CD4-positive, alpha-beta T cell treated with Interleukin-17A for 1 hour (primary cell): ENCODE results near the gene RARA.
A peak's percentile ranks its signal among the peaks of the same experiment; 100 is the strongest.
"Not testable (repeated sequence)": the region's sequence is repeated elsewhere in the genome, so short reads cannot be mapped to it uniquely, and the experiment has no call there.

Experiments
- DNase-seq: peaks from one replicate; pipeline ENCODE4 v3.0.0-alpha.2; 2020

Gene RARA

DNA sequence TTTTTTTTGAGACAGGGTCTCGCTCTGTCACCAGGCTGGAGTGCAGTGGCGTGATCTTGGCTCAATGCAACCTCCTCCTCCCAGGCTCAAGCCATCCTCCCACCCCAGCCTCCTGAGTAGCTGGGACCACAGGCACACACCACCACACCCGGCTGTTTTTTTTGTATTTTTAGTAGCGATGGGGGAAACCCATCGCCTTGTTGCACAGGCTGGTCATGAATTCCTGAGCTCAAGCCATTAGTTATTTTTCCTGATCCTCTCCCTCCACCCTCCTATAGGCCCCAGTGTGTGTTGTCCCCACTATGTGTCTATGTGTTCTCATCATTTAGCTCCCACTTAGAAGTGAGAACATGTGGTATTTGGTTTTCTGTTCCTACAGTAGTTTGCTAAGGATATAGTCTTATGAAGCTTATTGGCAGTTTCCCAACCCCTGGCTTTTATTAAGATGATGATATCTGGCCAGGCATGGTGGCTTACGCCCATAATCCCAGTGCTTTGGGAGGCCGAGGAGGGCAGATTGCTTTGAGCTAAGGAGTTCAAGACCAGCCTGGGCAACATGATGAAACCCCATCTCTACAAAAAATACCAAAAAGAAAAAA, 9.7 kb upstream of the RARA start:
- not testable (repeated sequence) for DNase-seq

DNA sequence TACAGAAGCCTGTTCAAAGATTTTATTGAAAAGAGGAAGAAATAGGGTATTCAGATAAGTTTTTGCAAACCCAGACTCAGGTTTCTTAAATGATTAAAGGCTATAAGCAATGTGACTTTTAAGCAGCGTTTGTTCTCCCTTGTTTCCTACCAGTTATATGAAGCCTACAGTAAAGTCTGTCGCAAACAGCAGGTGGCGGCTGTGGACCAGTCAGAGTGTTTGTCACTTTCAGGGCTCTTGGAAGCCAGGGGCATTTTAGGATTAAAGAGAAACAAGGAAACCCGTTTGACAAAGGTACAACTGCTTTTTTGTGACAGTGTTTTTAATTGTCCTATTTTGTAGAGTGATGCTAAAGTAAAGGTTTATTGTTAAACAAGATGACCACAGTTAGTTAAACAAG, 7.7 kb upstream of the RARA start:
- DNase-seq: no peak

DNA sequence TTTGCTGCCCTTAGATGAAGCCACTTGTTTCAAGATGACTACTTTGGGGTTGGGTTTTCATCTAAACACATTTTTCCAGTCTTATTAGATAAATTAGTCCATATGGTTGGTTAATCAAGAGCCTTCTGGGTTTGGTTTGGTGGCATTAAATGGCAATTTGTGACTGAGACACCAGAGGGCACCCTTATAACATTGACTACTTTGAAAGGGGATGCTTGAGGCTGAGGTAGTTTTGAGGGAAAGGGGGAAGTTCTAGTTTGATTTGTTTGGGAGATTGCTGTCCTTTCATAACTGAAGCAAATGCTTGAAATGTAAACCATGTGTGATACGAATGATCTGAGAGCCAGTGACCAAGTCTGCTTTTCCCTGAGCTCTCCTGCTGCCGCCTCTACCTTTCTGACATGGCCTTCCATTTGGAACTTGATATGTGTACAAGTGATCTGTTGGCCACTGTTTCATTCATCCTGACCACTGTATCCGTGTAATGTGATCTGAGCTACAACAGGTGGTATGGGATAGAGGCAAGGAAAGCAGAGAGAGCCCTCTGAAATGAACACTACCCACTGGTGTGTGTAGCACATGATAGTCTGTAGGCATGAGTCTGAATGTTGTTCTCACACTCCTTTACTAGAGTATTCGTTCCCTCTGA, 5.8 kb upstream of the RARA start:
- DNase-seq: peak; percentile 83

DNA sequence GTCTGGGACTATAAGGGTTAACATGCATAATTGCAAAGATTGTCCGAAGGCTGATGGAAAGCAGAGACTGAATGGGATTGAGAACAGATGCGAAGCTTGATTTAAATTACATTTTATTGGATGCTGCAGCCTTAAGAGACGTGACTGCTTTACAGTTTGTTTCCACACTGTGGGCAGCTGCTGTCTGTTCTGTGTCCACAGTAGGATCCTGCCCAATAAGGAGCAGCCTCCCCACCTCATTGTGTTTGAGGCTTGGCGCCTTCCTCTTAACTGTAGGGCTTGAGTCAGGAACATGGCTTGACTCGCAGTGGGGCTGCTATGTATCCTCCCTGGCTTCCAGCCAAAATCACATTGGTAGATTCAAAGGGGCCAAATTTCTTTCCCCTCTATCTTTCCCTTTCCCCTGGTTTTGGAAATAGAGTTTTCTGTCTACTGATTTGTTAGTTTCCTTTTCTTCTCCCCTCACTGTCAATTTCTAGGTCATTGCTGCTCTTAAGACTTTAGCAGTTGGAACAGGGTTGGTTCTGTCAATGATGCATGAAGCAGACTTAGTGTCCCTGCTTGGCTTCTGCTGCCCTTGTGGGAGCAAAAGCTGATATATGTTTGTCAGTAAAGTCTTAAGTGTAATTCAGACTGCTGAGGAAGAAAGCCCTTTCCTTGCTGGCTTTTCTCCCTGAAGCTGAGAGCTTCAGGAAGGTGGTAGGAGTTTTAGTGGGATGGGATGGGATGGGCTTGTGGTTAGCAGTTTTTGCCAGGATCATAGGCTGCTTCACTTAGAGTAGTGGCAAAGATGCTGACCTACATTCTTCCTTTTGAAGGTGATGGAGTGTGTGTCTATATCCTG, 5.0 kb upstream of the RARA start:
- DNase-seq: no peak

DNA sequence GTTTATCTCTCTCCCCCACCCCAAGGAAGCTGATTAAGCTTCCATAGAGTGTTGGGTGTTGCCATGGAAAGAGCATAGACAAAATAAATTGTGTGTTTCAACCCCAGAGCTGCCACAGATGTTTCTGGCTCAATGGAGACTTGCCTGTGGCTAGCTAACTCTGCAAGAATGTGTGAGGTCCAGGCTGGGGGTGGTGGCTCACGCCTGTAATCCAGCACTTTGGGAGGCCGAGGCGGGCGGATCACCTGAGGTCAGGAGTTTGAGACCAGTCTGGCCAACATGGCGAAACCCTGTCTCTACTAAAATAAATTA, 4.5 kb upstream of the RARA start:
- DNase-seq: not testable (repeated sequence)

DNA sequence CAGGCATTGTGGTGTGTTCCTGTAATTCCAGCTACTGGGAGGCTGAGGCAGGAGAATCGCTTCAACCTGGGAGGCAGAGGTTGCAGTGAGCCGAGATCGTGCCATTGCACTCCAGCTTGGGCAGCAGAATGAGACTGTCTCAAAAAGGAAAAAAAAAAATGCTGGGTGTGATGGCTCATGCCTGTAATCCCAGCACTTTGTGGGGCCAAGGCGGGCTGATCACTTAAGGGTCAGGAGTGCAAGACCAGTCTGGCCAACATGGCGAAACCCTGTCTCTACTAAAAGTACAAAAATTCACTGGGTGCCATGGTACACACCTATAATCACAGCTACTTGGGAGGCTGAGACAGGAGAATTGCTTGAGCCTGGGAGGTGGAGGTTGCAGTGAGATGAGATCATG, 4.1 kb upstream of the RARA start:
- DNase-seq: not testable (repeated sequence)

DNA sequence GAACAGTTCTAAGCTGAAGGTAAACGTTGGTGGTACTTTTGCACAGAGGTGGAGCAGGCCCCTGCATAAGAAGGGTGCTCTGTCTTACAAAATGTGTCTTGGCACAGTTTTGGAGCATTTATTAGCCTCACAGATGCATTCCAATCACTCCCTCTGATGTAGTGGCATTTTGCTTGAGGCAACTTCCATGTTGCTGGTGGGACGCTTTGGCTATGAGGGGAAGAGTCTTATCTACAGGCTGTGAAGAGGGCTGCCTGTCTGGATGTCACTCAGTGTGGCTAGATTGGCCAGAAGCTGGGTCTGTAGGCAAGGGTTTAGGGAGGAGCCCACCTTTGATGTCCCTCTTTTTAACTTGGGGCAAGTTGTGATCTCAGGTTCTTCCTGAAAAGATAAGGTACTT, 2.6 kb upstream of the RARA start:
- no peak for DNase-seq

DNA sequence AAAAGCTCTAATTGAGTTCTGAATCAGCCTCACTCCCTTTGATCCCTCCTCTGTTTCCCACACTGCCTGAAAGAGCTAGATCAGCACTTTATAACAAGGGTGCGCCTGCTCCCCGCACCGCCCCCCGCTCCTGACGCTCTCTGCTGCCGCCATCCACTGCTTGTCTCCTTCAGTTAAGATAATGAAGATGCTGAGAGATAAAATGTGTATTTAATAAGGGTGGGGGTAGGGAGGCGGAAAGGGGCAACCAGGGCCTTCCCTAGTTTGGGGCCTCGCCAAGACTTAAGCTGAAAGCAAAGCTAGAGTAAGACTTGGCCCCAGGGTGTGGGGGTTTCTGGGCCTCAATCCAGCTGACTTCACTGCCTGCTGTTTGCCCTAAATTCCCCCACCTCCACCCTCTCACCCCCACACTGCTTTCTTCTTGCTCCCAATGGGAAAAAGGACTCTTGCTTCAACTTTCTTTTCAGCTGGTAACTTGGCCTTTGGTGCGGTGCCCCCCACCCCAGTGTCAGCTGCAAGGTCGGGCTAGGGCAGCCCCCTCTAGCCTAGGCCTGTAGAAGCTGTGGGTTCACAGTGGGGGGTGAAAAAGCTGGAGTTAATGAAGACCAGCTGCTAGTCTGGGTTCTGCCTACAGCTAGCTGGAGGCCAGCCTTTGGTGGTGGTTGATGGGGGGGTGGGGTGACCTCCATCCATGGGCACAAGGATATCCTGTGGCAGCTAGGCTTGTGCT, 1.8 kb upstream of the RARA start:
- peak; percentile 35 for DNase-seq

DNA sequence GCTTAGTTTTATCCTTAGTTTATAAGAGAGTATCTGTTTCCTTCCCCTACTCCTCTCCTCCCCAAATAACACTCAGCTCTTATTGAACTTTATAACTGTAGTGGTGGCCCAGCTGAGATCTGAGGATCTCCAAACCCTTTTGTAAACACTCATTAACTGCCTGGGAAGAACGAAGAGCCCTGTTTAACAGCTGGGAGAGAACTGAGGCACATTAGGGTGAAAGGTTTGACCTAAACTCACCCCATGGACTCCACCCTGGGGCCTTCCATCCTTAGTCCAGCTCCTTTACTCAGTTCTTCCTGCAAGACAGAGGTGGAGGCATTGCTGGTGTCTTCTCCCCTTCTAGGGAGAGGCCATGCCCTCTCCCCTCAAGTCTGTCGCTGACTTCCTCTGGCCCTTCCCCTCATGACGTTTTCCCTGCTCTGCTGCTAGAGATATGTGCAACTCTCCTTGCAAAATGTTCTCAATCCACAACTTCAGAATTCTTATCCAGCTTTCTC, 1.2 kb upstream of the RARA start:
- no peak for DNase-seq

DNA sequence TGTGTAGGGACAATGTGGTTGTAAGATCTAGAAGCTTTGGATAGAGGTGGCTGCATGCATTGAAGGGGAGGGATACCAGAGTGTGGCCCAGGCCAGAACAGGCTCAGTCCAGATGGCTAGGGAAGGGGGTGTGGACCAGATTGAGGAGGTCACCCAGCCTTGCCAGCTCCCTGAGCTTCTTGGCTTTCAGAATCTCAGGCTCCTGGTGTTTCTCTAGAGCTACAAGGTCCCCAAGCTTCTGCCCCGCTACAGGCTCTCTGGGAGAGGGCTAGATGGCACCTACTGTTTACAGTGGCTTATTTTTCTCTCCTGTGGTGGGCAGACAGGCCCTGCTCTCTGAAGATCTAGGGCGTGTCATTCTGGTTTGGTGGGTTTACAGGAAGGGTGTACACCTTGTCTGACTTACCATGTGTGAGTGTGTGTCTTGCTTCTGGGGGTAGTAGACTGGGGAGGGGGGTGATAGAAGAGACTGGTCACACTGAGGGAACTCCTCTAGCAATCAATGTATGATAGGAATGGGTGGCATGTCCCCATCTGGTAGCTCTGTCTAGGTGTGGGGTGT, 1.1 kb downstream of the RARA start:
- no peak for DNase-seq

DNA sequence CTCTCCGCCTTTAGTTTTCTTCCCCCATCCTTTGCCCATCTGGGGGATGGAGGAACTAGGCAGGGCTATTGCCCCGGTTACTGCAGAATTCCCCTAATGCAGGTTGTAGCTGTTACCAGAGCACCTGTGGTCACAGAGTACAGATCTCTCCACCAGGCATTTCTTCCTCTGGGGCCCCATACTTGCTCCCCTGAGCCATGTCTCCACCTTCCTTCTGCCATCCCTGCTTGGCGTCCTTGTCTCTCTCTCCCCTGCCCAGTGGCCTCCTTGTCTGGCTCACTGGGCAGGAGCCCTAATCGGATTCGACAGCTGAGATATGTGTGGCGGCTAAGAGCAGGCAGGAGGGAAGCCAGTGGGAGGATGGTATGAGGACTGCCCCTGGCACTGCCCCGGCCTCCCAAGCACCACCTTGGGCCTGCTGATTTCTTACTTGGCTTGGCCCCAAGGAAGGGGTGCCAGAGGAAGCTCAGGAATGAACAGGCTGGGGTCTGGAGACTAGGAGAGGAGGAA, 2.0 kb downstream of the RARA start:
- DNase-seq: no peak

DNA sequence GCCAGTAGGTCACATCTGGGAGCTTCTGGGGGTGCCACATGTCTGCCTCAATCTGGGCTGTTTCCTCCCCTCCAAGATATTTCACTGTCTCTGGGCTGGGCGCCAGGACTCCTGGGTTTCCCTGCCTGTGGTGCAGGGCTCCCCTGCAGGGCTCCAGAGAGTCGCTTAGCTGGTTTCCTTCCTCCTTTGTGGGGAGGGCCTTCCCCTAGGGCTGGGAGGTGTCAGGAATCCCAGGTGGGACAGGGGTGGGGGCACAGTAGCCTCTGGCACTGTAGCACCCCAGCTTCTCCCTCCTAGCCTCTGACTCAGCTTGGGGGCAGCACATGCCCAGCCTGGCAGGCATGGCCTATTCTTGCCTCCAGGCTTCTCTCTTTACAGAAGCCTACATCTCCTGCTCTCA, 2.6 kb downstream of the RARA start:
- no peak for DNase-seq

DNA sequence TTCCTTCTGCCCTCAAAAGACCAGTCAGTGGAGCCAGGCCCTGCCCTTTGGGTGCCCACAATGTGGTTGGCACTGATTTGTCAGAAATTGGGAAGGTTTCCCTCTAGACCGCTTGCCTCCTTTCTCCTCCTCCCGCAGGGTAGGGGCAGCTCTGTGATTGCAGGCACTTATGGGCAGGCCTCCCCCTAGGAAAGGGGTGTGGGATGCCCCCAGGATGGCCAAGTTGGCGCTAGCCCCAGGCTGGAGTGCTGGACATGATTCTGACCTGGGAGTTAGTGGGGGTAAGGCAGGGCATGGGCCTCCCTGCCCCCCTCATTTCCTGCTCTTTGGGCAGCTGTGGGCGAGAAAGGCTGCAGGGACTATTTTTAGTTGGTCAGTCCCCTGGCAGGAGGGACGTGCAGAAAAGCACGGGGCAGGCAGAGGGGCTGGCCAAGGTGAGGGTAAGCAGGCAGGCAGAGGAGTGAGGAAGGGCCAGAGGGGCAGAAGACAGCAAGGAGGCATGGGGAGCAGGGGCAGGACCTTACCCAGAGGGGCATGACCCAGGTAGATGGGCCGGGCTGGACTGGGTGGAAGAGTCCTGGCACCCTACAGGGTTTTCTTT, 3.3 kb downstream of the RARA start:
- DNase-seq: no peak

DNA sequence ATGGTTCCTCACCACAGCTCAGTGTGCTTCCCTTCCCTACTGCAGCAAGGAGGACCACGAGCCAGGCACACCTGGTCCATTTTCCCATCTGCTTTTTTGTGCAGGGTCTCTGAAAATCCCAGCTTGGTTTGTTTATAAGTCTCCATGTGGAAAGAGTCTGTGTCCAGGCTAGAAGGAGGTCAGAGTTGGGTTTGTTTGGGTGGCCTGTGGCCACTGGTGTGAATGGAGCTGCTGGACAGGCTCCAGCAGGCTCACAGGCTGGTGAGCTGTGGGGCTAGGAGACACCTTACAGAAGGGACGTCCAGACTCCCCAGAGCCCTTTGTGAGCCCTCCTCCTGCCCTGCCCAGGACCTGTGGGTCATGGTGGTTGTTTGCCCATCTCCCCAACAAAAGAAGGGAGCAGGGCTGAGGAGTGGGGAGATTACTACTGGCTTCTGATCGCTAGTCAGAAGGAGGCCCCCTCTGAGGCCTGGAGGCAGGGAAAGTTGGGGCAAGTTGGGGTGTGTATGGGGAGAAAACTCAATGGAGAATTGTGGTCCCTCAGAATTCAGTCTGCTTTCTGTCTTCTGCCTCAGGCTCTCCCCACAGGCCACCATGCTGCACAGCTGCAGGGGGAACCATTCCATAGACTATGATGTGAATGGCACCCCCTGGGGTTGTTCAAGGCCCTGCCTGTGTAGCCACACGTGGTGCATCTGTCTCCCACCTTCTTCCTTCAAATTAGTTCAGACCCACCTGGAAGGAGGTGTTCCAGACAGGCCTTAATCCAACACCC, 4.1 kb downstream of the RARA start:
- no peak for DNase-seq

DNA sequence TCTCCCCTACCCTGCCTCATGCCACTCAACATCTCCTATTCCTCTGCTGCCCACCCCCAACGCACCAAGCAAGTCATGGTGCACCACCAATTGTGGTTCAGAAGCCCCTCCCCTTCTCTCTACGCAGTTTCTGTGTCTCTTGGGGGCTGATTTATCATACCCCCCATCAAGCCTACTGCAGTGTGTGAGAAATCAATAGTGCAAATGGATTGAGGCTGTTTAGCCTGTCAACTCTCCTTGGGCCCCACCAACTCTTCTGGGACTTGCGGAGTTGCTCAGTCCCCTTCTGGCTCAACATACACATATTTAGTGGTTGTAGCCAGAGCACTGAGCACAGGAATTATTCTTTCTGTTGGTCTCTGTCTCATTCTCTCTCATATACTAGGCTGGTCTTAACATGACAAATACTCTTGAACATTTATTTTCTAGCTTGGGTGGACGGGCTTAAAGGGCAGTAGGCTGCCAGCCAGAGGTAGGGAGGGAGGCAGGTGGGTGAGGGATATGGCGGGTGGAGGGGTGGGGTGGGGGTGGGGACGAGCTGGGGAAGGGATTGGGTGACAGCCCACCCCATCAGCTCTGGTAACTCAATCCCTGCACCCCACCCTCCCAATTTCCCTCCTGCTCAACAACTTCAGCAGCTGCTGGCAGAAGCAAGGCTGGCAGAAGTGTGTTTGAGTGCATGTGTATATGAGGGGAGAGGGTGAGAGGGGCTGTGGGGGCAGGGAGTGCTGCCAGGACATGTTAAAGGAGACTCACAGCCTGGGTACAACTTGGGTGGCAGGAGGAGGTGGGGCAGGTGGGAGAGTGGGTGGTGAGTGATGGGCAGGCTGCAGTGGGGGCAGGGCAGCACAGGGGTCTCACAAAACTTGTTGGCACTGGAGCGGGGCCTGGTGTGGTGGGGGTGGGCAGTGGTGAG, 4.9 kb downstream of the RARA start:
- no peak for DNase-seq

DNA sequence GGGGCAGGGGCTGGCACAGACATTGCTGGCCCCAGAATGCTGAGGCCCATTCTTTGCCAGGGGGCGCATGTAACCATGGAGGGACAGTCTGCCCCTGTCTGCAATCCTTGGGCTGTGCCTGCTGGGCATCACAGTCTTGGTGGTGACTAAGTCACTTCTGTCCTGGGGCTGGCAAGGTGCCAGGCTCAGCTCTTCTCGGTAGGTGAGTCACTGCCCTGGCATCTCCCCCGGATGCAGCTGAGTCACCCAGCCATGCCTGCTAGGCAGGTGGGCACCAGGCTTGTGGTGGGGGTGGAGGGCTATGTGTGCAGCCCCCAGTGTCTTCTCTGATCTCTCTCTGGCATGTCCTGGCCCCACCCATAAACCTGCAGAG, 5.6 kb downstream of the RARA start:
- peak; percentile 85 for DNase-seq

DNA sequence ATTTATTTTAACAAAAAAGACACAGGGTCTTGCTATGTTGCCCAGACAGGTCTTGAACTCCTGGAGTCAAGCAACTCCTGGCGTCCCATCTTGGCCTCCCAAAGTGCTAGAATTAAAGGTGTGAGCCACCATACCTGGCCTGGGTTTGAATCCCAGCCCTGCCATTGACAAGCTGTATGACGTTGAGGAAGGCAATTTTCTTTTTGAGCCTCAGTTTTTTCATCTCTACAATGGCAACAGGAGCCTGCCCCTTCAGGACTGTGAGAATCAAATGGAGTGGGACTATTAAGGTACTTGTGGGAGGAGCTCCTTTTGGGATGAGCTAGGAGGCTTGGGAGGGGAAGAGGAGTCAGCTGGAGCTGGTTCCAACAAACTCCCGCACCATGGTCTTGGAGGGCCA, 6.2 kb downstream of the RARA start:
- no peak for DNase-seq

DNA sequence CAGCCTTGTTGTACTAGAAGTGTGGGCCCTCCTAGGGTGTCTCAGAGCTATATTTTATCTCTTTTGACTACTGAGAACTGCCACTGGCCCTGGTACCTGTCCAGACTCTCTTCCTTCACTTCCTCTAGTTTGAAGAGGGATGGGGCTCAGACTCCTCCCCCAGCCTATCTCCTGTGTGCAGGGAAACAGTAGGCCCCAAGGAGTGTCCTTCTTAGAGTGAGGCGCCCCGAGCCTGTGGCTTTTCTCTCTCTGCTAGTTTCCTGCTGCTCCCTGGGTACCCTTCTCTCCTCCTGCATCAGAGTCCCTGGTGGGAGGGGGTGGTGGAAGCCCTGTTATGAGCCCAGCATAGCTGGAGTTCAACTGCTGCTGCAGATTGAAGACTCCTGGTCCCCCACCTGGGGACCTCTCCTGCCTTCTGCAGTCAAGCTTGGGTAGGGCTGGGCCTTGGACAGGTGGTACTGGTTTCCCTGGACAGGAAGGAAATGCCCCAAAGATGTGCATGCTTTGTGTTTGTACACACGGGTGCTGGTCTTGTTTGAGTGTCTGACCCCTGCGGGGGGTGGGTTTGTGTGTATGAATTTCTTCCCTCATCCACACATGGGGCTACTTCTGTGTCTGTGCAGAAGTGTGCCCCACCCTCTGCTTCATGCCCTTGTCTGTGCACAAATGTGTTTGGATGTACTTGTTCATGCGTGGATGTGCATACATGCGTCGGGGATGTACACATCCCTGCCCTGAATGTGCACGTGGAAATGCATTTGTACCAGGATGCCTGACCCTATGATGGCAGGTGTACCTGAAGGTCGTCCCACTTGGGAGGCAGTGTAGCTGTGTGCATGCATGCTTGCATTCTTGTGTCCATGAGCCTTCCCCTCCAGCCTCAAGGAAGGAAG, 6.9 kb downstream of the RARA start:
- no peak for DNase-seq

DNA sequence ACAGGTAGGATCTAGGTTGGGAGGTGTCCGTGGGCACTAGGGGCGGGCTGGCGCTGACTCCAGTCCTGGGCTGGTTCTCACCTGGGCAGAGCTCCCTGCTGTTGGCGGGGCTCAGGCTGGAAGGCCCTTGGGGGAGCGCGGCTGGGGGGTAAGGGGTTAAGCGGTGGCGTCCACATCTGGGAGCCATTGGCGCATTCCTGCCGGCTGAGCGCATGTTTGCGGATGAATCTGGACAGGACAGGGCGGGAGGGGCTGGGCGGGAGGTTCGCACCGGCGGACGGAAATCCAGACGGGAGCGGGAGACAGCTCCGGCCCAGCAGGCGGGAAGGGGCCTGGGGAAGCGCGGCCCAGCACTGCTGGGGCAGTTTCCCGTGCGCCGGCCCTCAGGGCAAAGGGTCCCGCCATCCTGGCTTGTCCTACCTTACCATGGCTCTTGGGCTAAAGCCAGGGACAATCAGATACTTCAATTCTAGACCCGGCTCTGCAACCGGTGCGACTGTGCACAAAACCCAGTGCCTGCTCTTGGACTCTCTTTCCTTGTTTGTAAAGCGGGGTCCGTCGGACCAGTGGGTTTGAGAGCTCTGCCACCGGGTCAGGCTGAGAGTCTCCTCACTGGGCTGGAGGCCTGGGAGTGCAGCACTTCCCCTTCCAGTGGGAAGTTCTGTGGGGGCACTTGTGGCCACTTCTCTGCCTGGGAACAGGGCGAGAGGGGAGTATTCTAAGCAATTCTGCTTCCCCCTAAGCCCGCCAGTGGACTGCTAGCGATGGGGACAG, 7.8 kb downstream of the RARA start:
- DNase-seq: no peak
